Measurements from ENCODE around the gene CACNA1E. TPM values are rescaled to one million over a fixed set of nuclear protein-coding genes. Genes with fewer than 3 reads are reported as not detected.

Gene CACNA1E
- total RNA-seq, 1 donor from 2014 or later: not detected

DNA sequence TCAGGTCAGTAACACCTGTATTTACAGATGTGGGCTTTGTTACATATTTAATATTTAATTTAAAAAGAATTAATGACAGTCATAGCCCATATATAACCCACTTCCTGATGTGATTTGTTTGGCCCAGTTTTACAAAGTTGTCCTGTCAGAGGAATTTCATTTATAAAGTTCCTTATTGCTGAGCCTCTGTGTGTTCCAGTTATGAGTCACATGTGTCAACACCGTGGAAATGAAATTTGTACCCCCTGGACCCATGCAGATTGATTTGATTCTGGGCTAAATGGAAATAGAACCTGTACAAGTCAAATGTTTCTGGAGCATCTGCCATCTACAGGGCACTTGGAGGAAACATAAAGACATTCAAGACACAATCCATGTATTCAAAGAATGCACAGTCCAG is 149.2 kb downstream of the CACNA1E start:
- H3K27me3 ChIP-seq: no peaks in the 10 kb centered on the region
- H3K36me3 ChIP-seq: no peaks in the 10 kb centered on the region
- DNase-seq (ENCODE audit: extremely low spot score in 2 of 2): no peak
- no peaks in the 10 kb centered on the region for H3K4me1 ChIP-seq
- no peak for TF ChIP-seq POLR2AphosphoS5 (IDR thresholded peaks at IDR 0.05; ENCODE audit: insufficient read depth in 1 of 2, low read depth in 1 of 2)
- no peak for TF ChIP-seq CTCF (IDR thresholded peaks at IDR 0.05)
- TF ChIP-seq POLR2A (IDR thresholded peaks at IDR 0.05): no peak
- H3K9me3 ChIP-seq: no peaks in the 10 kb centered on the region
- intact Hi-C loops (cut with DNase I): no loop called here
- no peak overlapping the region for H3K4me3 ChIP-seq
- no peak overlapping the region for H3K27ac ChIP-seq

- TF ChIP-seq POLR2A (IDR thresholded peaks at IDR 0.05) (no peak), CTCF (IDR thresholded peaks at IDR 0.05) (no peak), POLR2AphosphoS5 (IDR thresholded peaks at IDR 0.05; ENCODE audit: insufficient read depth in 1 of 2, low read depth in 1 of 2) (no peak)
- intact Hi-C loops (cut with DNase I): no loop called here
- Histone ChIP-seq H3K27ac (no peak overlapping the region), H3K36me3 (no peaks in the 10 kb centered on the region), H3K9me3 (no peaks in the 10 kb centered on the region), H3K4me3 (no peak overlapping the region), H3K4me1 (no peaks in the 10 kb centered on the region), H3K27me3 (no peaks in the 10 kb centered on the region)
- DNase-seq (ENCODE audit: extremely low spot score in 2 of 2): no peak
Observed at GRCh38 chr1:181632960-181633359, 149.6 kb downstream of the CACNA1E start.

DNA sequence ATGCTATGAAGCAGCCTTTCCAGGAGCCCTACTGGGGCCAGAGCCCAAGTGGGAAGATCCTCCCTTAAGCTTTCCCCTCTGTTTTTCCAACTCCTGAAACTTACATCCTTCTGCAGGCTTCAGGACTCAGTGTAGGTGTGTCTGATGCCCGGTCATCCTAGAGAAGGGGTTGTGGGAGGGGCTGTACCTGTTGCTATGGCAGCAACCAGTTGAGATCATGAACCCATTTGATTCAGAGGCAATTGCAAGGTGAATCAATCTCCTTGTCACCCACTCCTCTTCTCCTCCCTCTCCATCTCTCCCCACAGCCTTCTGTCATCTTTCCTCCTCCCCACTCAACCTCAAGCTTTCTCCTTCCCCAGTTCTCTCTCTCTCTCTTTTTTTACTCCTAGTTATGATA is 151.8 kb downstream of the CACNA1E start:
- H3K4me3 ChIP-seq: no peak overlapping the region
- DNase-seq (ENCODE audit: extremely low spot score in 2 of 2): no peak
- no peaks in the 10 kb centered on the region for H3K9me3 ChIP-seq
- no peaks in the 10 kb centered on the region for H3K4me1 ChIP-seq
- intact Hi-C loops (cut with DNase I): no loop called here
- no peak overlapping the region for H3K27ac ChIP-seq
- H3K36me3 ChIP-seq: no peaks in the 10 kb centered on the region
- TF ChIP-seq POLR2A (IDR thresholded peaks at IDR 0.05): no peak
- TF ChIP-seq POLR2AphosphoS5 (IDR thresholded peaks at IDR 0.05; ENCODE audit: insufficient read depth in 1 of 2, low read depth in 1 of 2): no peak
- TF ChIP-seq CTCF (IDR thresholded peaks at IDR 0.05): no peak
- no peaks in the 10 kb centered on the region for H3K27me3 ChIP-seq

DNA sequence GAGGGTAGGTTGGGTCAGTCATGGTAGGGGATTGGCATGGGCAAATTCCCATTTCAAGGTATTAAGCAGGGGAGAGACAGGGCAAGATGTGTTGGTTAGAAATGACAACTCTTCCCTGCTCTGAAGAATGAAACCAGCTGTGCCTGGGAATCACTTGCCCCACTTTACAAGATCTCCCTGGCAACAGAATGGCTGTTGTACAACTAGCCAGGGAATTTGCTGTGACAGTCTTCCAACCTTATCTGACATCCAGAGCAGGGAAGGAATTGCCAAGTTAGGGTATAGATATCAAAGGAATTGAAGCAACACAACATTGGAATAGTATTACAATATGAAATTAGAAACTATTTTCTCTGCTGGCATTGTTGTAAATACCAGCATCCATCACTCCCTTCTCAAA is 154.7 kb downstream of the CACNA1E start:
- Histone ChIP-seq H3K4me1 (no peaks in the 10 kb centered on the region), H3K9me3 (no peaks in the 10 kb centered on the region), H3K27ac (no peak overlapping the region), H3K36me3 (no peaks in the 10 kb centered on the region), H3K27me3 (no peaks in the 10 kb centered on the region), H3K4me3 (no peak overlapping the region)
- no peak for DNase-seq (ENCODE audit: extremely low spot score in 2 of 2)
- intact Hi-C loops (cut with DNase I): no loop called here
- TF ChIP-seq POLR2A (IDR thresholded peaks at IDR 0.05): no peak
- no peak for TF ChIP-seq POLR2AphosphoS5 (IDR thresholded peaks at IDR 0.05; ENCODE audit: insufficient read depth in 1 of 2, low read depth in 1 of 2)
- TF ChIP-seq CTCF (IDR thresholded peaks at IDR 0.05): no peak

DNA sequence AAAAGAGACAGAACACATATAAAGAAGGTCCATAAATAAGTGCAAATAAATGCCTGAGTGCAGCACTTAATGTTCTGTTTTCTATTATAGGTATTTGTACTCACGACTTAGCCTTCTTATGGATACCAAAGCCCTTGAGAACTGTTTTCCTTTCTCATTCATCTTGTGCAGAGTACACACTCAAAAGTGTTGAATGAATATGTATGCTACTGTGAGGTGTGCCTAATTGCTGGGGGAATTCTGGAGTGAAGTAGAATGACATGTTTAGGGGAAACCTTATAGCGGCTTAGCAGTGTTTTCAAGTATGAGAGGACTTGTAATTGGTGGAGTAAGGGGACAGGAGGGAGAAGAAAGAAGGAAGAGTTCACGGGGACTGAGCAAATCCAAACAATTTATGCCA is 157.6 kb downstream of the CACNA1E start:
- DNase-seq (ENCODE audit: extremely low spot score in 2 of 2): peak in 1 of 2 donors; percentile 44
- no peaks in the 10 kb centered on the region for H3K4me1 ChIP-seq
- intact Hi-C loops (cut with DNase I): no loop called here
- no peaks in the 10 kb centered on the region for H3K9me3 ChIP-seq
- no peak overlapping the region for H3K4me3 ChIP-seq
- TF ChIP-seq POLR2AphosphoS5 (IDR thresholded peaks at IDR 0.05; ENCODE audit: insufficient read depth in 1 of 2, low read depth in 1 of 2): no peak
- TF ChIP-seq POLR2A (IDR thresholded peaks at IDR 0.05): no peak
- TF ChIP-seq CTCF (IDR thresholded peaks at IDR 0.05): no peak
- H3K27me3 ChIP-seq: no peaks in the 10 kb centered on the region
- H3K27ac ChIP-seq: no peak overlapping the region
- no peaks in the 10 kb centered on the region for H3K36me3 ChIP-seq
